Endothelial cell of umbilical vein (primary cell): ENCODE results near the gene ITPR2.

Experiments
- CTCF ChIP-seq, 2 donors: IDR thresholded peaks; 1 replicate in 1 of 2; 2 replicates in 1 of 2; pipeline ENCODE4 v1.5.1; 2011; ENCODE audit warnings: low read length in 2 of 2, mild to moderate bottlenecking in 2 of 2, moderate library complexity in 2 of 2, control low read depth in 1 of 2, inconsistent platforms in 1 of 2, low read depth in 1 of 2; ENCODE audit not compliant: insufficient read depth in 1 of 2; ENCODE audit errors: extremely low read depth in 1 of 2
- EZH2 ChIP-seq: IDR thresholded peaks from 2 replicates; pipeline ENCODE4 v1.6.1; 2012; ENCODE audit warnings: borderline replicate concordance, low read depth, mild to moderate bottlenecking, moderate library complexity, low read length, inconsistent platforms; ENCODE audit not compliant: severe bottlenecking
- FOS ChIP-seq: IDR thresholded peaks from 2 replicates; pipeline ENCODE4 v1.6.1; 2011; ENCODE audit warnings: mild to moderate bottlenecking, low read length, moderate library complexity, borderline replicate concordance; ENCODE audit not compliant: insufficient read depth
- JUN ChIP-seq: IDR thresholded peaks from 2 replicates; pipeline ENCODE4 v1.6.1; 2011; ENCODE audit warnings: borderline replicate concordance, low read depth; ENCODE audit not compliant: insufficient read length, insufficient read depth
- MYC ChIP-seq: IDR thresholded peaks from one replicate; pipeline ENCODE4 v1.6.1; 2011; ENCODE audit warnings: mild to moderate bottlenecking, low read depth, low read length
- POLR2A ChIP-seq: IDR thresholded peaks from 2 replicates; pipeline ENCODE4 v1.6.1; 2012; ENCODE audit warnings: low read depth, mild to moderate bottlenecking, control low read depth, low read length
- POLR2AphosphoS5 ChIP-seq: IDR thresholded peaks from 2 replicates; pipeline ENCODE4 v1.6.1; 2012; ENCODE audit warnings: low read depth, mild to moderate bottlenecking, control low read depth, low read length, moderate library complexity; ENCODE audit not compliant: insufficient read depth

GRCh38 chr12:26471560-26471959 is 361.4 kb downstream of the ITPR2 start:
- no peak for TF ChIP-seq CTCF (IDR thresholded peaks at IDR 0.05; ENCODE audit: extremely low read depth in 1 of 2, insufficient read depth in 1 of 2, low read depth in 1 of 2, low read length in 2 of 2)
- no peak for TF ChIP-seq POLR2AphosphoS5
- no peak for TF ChIP-seq JUN
- no peak for TF ChIP-seq POLR2A
- TF ChIP-seq MYC = no peak
- no peak for TF ChIP-seq EZH2
- TF ChIP-seq FOS = no peak
